HEK293T (cell line): ENCODE measurements around the gene PDE7B.

ENCODE experiments used
- ARNT ChIP-seq: fragments of 450-650 bp; IDR thresholded peaks from 2 replicates; pipeline ENCODE4 v1.6.1; 2017; ENCODE audit warnings: mild to moderate bottlenecking
- BHLHE40 ChIP-seq: fragments of 450-650 bp; IDR thresholded peaks from 2 replicates; pipeline ENCODE4 v1.6.1; 2016; ENCODE audit warnings: mild to moderate bottlenecking, moderate library complexity, borderline replicate concordance
- L3MBTL2 ChIP-seq: fragments of 450-650 bp; conservative IDR thresholded peaks from 2 replicates; pipeline ENCODE4 v1.6.1; 2016; ENCODE audit warnings: mild to moderate bottlenecking
- SP1 ChIP-seq: fragments of 450-650 bp; IDR thresholded peaks from 2 replicates; pipeline ENCODE4 v1.6.1; 2017
- SUZ12 ChIP-seq: fragments of 450-650 bp; IDR thresholded peaks from 2 replicates; pipeline ENCODE4 v1.6.1; 2016; ENCODE audit warnings: mild to moderate bottlenecking

DNA sequence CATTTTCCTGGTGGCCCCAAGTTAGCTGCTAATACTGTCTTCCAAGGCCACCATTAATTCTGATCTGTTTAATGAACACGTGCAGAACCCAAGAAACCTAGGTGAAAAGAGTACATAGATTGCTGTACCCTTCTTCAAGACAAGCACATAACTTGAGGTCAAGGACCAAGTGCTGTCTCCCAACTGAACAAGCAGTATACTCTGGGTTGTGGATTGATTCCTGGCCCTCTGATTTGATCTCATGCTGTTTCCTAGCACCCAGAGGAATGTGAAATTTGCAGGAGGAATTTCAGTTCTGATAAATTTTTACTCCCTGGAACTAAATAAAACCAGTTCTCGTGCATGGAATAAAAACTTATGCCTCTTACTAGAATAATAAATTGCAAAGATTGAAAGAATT lies 323.0 kb downstream of the PDE7B start:
- no peak for TF ChIP-seq BHLHE40
- no peak for TF ChIP-seq SP1
- no peak for TF ChIP-seq ARNT
- TF ChIP-seq L3MBTL2, result no peak
- TF ChIP-seq SUZ12, result no peak
